ENCODE measurements around the gene BST2. TPM values are rescaled to one million over a fixed set of nuclear protein-coding genes. Genes with fewer than 3 reads are reported as not detected.
A peak's percentile ranks its signal among the peaks of the same experiment; 100 is the strongest.

The BST2 gene
- total RNA-seq, 1 donor from 2014 or later: 35.2 TPM

DNA sequence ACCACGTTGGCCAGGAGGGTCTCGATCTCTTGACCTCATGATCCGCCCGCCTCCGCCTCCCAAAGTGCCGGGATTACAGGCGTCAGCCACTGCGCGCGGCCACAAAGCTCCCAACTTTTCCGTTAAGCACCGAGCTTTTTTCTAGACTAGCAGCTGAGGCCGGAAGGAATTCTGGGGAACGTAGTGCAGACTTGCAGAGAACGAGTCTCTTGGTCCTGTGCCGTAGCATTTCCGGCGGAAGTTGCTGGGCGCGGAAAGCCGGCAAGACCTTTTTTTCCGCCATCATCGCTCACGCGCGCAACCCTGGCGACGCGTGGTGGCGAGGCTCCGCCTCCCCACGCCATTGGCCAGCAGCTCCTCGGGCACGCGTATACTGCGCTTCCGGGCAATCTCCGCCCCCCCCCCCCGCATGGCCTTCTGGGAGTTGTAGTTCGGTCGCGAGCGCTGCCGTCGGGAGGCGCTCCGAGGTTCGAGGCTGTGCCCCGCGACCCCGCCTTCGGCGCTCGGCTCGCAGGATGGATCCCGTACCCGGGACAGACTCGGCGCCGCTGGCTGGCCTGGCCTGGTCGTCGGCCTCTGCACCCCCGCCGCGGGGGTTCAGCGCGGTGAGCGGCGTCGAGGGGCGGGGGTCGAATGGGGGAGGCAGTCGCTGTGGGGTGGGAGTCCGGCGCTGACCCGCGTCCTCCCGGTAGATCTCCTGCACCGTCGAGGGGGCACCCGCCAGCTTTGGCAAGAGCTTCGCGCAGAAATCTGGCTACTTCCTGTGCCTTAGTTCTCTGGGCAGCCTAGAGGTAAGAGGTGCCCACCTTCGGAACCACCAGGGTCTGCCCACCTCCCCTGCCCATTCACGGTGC lies 14.4 kb upstream of the BST2 start, which contains the start of gene MVB12A:
MVB12A (plus strand) TSS at position 427 of the 854 bp plus-strand sequence; CDS start at position 516, 89 bp downstream.
- DNase-seq (ENCODE audit: low spot score): peak; percentile 100

DNA sequence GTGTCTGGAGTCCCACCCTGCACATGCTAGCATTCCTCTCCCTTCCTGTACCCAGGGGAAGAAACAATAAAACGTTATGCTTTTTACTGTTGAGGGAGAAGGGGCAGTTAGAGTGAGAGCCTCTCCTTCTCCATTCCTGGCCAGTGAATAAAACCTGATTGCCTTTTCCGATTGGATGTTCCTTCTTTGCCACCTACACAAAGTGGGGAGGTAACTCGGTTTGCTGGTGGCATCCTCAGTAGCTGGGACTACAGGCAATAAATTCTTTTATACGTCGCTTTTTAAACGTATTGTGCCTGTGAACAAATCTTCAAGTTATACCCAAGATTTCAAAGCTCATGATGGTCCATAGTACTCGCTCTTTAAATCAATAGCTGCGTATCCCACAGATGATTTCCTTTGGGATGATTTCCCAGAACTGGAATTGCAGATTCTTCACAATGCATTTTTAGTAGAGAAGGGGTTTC lies 13.8 kb upstream of the BST2 start:
- DNase-seq (ENCODE audit: low spot score): no peak

DNA sequence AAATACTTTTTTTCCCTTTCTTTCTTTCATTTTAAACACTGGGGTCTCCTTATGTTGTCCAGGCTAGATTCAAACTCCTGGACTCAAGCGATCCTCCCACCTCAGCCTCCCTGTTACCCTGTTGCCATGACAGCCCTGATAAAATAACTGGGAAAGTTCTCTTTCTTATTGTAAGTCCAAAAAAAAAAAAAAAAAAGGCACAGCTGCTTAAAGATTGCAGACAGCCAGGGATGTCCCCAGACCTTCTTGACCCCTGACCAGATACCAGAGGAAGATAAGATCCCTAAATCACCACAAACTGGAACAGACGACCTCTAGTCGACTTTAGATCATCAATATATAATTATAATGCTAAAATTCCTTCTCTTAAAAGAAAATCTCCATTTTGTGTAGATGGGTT lies 13.3 kb upstream of the BST2 start:
- no peak for DNase-seq (ENCODE audit: low spot score)

DNA sequence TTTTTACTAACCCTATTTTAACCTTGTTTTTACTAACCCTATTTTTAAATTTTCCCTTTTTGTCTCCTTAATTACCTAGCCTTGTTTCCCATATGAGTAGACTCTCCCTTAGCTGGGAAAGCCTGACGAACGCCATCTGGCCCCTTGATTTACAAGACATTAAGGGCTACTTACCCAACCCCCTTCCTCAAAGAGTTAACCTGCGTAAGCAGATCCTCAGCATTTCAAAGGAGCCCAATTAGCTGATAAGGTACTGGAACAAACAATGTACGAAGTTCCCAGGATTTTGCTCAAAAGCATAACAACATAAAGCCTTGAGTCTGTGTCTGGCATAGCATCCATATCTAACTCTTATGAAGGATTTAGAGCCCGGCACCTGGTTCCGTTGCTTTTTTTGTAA lies 9.7 kb upstream of the BST2 start:
- DNase-seq (ENCODE audit: low spot score): peak; percentile 53

DNA sequence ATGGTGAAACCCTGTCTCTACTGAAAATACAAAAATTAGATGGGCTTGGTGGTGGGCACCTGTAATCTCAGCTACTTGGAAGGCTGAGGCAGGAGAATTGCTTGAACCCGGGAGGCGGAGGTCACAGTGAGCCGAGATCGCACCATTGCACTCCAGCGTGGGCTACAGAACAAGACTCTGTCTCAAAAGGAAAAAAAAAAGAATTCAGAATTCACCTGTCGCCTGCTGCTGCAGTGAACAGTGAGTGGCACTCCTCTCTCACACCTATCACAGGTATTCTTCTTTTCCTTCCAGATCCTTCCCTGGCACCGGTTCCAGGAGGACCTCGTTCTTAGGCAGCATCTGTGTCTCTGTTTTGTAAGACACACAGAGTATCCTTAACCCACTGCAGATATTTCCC lies 8.7 kb upstream of the BST2 start:
- DNase-seq (ENCODE audit: low spot score): no peak

DNA sequence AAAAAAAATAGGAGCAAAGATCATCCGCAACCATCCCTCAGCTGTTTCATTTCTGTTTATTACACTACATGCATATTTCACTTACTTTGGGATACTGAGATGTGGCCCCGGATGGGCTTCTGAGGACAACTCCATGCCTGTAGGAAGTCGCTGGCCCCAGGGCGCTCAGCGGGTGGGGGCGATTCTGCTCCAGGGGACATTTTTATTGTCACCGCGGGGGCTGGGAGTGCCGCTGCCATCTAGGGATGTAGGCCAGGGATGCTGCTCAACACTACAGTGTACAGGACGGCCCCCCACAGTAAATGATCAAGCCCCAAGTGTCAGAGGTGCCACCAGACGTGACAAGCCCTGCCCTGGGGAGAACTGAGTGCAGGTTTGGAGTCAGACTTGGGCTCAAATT lies 6.4 kb upstream of the BST2 start:
- DNase-seq (ENCODE audit: low spot score): no peak

DNA sequence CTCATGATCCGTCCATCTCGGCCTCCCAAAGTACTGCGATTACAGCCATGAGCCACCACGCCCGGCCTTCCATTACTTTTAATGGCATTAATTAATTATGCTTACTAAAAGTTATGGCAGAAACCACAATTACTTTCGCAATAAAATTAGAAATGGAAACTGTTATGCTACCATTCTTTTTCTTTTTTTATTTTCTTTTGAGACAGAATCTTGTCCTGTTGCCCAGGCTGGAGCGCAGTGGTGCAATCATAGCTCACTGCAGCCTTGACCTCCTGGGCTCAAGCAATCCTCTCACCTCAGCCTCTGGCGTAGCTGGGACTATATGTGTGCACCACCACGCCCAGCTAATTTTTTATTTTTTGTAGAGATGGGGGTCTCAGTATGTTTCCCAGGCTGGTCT lies 4.6 kb upstream of the BST2 start:
- no peak for DNase-seq (ENCODE audit: low spot score)

DNA sequence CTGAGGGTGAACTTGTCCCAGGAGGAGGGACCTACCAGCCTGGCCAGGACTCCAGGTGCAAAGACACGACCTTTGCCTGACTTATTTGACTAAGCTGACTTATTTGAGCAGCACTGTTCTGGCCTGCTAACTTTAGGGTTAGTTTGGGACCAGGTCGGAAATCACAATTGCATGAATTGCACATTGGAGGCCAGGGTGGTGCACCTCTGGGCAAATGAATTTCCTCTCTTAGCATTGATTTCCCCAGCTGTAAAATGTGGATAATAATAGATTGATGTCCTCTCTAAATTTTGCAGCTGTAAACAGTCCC lies 1.4 kb upstream of the BST2 start:
- DNase-seq (ENCODE audit: low spot score): no peak

DNA sequence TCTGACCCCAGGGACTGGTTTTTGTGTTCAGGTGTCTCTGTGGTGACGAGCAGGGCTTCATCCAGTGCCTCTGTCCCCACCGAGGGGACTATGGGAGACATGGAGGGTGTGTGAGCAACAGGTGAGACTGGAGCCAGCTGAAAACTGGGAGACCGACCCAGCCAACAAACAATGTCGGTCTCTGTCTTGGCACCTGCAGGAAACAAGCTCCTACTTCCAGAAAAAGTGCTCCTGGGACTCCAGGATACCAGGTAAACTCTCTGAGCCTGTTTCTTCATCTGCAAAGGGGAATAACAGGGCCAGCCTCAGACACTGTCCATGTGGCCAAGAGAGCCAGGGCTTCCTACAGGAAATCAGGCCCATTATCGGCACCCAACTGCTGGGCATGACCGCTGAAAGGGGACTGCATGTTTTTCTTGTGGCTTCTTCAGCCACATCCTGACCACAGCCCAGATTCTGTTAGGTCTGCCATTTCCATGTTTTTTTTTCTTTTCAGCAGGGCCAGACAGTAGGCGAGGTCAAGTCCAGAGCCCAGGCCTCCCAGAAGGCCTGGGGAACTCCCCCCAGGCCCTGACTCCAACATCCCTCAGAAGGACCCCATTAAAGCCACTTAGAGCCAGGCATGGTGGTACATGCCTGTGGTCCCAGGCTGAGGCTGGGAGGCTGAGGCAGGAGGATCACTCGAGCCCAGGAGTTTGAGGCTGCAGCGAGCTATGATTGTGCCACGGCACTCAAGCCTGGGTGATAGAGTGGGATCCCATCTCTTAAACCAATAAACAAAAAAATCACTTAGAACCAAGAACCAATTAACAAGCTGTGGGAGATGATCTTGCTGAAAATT lies 836 bp upstream of the BST2 start:
- no peak for DNase-seq (ENCODE audit: low spot score)

DNA sequence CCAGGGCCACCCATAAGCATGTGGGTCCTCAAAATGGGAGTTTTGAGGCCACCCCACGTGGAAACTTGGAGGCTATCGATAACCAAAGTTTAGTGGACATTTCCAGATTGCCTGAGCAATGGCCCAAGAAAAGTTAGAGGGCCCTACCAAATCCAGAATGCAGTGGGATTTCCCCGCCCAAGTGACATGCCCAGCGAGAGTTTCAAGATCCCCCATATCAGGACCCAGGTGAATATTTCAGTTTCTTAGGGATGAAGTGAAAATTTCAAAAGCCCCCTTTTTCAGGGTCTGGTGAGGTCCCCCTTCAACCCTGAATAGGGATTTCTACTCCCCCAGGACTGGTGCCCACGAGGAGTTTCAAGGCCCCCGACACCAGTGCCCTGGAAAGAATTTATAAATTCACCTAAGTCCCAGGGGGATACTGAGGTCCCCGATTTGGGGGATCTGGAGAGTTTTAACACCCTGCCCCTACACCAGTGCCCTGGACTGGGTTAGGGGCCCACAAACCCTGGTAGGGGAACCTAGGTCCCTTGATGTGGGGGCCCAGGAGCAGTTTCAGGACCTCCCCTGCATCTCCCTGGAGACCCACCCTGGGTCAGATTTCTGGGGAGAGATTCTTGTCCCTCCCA lies 695 bp downstream of the BST2 start:
- DNase-seq (ENCODE audit: low spot score): no peak

DNA sequence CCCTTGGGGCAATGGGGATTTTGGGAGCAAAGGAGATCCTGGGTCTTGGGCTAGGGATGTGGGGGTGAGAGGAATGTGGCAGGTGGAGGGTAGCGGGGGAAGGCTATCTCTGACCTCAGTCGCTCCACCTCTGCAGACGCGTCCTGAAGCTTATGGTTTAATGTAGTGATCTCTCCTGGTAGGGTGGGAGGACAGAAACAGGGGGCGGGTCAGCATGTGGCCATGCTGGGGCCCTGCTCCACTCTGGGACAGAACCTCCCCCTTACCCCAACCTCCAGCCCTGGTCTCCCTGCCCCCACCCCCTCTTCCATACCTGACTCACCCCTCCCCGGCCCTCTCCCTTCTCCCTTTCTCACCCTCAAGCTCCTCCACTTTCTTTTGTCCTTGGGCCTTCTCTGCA lies 1.4 kb downstream of the BST2 start:
- DNase-seq (ENCODE audit: low spot score): no peak

DNA sequence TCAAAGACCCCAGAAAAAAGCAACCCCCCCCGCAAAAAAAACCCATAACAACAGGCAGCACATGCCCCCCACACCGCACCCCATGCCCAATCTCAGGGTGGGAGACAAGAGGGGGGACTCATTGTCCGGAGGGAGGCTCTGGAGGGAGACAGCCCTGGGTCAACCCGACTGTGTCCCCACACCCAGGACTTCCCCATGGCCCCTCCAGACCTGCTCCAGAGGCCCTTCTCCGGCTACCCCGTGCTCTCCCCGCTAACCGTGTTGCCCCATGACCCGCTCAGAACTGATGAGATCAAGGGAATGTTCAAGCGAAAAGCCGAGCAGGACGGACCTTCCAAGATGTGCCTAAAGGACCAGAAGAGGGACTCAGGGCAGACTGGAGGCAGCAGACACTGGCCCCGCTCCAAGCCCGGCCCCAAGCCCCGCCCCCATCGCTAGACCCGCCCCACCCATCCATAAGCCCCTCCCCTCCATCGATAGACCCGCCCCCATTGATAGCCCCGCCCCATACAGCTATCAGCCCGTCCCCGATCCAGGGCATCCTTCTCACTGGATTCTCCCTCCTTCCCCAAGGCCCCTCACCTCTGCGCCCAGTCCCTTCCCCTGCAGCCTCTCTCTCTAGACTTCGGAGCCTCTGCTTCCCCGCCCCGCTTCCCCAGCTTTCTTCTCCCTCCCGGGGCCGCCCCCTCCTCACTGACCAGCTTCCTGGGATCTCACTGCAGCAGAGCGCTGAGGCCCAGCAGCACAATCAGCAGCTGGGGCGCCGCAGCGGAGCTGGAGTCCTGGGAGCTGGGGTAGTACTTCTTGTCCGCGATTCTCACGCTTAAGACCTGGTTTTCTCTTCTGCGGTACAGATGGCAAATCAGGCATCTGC lies 2.2 kb downstream of the BST2 start:
- DNase-seq (ENCODE audit: low spot score): no peak

DNA sequence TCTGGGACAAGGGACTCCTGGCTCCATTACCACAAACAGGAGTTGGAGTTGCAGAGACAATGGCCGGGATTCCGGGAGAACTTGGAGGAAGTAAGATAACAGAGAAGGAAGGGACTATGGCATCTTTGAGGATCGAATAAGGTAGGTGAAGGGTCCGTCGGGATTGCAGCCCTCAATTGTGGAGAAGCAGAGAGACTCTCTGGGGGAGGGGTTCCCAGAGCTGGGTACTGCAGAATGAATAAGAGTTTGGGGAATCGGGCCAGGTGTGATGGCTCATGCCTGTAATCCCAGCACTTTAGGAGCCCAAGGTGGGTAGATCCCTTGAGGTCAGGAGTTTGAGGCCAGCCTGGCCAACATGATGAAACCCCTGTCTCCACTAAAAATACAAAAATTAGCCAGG lies 3.8 kb downstream of the BST2 start:
- DNase-seq (ENCODE audit: low spot score): no peak

DNA sequence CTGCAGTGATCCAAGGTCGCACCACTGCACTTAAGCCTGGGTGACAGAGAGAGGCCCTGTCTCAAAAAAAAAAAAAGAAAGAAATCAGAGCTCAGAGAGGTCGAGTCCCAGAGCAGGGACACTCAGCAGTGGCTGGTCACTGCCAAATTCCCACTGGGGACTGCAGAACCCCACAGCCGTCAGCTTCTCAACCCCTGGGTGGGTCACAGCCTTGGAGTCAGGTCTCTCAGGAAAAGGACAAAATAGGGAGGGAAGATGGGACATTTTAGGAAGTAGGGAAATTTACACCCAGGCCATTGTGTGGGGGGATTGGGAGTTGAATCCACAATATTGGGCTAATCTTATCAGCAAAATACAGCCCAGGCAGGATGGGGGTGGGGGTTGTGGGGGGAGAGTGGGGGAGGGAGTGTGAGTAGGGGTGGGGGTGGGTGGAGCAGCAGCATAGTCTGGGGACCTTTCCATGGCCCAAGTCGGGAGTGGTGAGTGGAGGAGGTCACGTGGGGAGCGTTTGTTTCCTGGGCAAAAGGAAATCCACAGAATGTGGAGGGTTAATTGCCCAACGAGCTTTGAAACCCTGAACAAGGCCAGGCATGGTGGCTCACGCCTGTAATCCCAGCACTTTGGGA lies 6.4 kb downstream of the BST2 start:
- no peak for DNase-seq (ENCODE audit: low spot score)

DNA sequence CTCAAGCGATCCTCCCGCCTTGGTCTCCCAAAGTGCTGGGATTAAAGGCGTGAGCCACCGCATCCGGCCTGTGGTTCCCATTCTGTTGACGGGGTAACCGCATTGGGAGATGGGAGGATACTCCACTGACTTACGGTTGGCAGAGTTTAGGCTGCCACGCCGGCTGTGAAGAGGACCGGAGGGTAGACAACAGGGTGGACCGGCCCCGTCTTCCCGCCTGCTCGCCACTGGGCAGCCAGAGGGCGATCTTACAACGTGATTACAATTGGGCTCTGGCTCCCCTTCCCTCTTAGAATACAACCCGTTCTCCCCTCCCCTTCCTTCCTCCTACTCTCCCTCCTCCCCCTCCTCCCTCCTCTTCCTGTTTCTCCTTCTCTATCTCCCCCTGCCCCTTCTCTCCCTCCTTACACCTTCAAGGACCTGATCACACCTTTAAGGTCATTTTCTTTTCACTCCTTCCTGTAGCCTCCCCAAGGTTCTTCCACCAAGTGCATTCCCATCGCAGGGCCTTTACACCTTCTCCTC lies 10.5 kb downstream of the BST2 start:
- DNase-seq (ENCODE audit: low spot score): peak; percentile 69

DNA sequence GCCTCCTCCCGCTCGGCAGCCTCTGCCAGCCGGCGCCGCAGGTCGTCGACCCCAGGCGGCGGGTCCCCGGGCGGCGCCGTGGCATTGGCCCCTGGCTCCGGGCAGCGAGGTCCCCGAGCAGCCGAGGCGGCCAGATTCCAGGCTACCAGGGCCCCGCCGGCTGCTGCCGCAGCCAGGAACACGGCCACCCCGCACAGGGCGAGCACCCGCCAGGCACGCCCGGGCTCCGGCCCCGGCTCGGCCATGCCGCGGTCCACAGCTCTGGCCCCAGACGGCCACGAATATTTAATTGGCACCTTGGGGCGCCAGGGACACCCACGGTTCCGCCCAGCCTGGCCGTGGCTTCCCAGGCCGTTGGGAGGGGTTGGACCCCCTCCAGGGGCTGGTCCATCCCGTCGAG lies 11.5 kb downstream of the BST2 start, which contains the start of gene CCDC194:
CCDC194 (minus strand) TSS at position 283 of the 400 bp plus-strand sequence; CDS start at position 245, 38 bp downstream.
- no peak for DNase-seq (ENCODE audit: low spot score)

DNA sequence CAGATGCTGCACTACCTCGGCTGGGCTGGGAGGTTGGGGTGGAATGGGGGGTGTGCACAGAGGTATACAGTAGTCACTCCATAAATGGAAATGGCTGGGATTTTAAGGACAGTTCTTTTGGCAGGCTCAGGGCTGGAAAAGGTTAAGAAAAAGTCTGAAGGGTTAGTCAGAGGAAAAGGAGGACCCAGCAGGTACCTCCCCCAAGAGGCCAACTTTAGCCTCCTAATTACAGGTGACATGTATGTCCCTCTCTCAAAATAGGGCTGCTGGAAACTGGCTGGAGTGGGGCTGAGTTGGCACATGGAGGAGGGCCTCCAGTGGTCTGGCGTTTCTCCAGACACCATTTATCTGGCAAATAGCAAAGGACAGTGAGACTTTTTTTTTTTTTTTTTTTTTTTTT lies 12.4 kb downstream of the BST2 start:
- DNase-seq (ENCODE audit: low spot score): no peak

DNA sequence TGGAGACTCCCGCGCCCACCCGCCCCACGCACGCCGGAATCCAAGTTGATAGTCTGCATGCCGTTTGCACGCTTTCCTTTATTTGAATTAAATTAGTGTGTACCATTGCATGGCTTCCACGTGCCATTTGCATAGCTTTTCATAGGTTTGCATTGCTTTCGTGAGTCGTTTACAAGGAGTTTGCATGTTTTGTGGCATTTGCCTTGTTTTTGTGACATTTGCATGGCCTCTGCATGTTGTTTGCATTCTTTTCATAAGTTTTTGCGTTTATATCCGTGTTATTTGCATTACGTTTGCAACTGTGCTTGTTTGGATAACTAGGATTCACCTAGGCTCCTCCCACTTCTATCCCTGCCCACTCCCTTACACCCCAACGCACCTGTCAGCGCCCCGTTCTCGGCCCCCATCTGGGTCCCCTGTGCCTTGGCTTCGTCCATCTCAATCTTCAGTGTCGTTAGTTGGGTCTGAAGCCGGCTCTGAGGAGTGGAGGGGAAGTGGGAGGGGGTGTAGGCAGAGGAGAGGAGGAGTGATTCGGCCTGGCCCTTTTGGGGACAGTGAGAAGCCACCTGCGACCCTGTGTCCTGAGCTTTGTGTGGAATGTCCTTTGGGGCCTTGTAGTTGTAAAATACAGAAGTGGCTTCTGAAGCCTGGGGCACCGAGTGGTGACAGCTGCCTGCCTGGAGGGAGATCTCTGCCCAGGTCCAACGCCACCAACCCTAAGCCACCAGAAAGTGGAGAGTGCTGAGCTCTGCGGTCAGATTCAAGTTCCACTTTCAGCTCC lies 13.9 kb downstream of the BST2 start:
- DNase-seq (ENCODE audit: low spot score): no peak

DNA sequence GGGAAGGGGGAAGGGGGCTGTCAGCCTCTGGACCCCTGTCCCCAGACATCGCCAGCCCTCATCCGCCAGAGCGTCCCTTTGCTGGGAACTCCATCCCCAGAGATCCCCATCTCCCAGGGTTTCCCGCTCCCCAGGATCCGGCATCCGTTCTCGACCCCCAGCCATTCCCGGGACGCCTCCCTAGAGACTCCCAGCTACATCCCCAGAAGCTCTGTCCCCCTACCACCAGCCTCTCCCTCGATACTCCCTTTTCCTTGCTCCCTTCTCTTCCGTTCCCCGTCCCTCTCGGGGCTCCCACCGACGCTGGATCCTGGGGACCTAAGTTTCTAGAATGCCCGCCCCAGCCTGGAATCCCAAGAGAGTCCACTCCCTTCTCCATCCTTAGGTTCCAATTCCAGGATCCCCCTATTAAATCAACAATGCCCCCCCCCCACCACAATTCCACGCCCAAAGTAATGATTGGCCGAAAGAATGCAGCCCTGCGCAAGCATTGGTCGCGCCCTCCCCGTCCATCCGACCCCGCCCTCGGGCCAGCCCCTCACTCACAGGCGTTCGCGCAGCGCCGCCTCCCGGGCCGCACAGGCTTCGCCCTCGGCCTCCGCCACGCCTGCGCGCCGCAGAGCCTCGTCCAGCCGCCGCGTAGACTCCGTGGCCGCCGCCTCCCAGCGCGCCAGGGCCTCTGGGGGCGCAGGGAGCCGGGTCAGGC lies 14.6 kb downstream of the BST2 start:
- peak; percentile 96 for DNase-seq (ENCODE audit: low spot score)
